GM18507 (cell line): ENCODE results near the gene EXOSC7.
"Not testable (repeated sequence)": the region's sequence is repeated elsewhere in the genome, so short reads cannot be mapped to it uniquely, and the experiment has no call there.

Experiments used
- DNase-seq: peaks from one replicate; pipeline ENCODE4 v3.0.0; 2011; ENCODE audit warnings: low read depth; ENCODE audit not compliant: insufficient read length; ENCODE audit errors: extremely low spot score
- FAIRE-seq: peaks from 2 replicates; lab custom pipeline; 2011; peaks lifted over from hg19 to GRCh38; lab: Jason Lieb, UNC

The EXOSC7 gene

DNA sequence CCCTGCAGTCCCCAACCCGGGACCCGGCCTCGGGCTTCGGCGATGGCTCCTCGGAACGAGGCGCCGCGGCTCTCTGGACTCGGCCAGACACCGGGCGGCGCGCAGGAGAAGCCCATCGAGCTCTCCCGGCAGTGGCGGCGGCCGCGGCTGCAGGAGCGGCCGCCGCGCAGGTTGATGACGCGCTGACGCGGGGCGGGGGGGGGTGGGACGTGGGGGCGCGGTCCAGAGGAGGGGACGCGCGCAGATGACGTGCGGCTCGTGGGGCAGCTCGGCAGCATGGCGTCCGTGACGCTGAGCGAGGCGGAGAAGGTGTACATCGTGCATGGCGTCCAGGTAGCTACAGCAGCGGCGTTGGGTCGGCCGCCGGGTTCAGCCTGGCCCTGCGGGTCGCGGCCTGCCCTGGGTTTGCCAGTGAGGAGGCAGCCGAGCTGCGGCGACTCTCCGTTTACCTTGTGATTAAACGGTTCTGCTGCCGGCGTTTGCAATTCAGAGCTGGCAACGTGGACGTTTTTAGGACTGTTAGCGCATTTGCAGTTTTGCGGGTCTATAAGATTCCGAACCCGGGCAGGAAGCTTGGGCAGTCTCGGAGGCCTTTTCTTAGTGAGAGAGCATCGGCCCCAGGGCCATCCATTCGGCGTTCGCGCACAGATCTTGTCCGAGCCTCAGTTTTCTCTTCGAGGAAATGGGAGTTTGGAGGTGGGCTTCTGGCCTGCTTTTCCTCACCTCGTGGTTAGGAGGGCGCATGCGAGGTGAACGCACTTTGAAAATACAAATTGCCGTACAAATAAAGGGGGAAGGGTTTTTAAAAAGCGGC lies at the start of gene EXOSC7, which contains the start of gene ZDHHC3:
TSS of gene EXOSC7 (plus strand) at position 243 of the 814 bp plus-strand sequence. CDS start at position 277, 34 bp downstream.
TSS of gene ZDHHC3 (minus strand) at position 173 of the 814 bp plus-strand sequence. CDS start 16,738 bp downstream, outside the sequence.
- DNase-seq (peak; percentile 89), FAIRE-seq (peak; percentile 80)

- FAIRE-seq, result no peak
- DNase-seq, result no peak
Observed at GRCh38 chr3:44926921-44927320, 49.1 kb upstream of the EXOSC7 start.

- DNase-seq (no peak), FAIRE-seq (no peak)
Observed at GRCh38 chr3:44927371-44927770, 48.7 kb upstream of the EXOSC7 start.

- FAIRE-seq (no peak), DNase-seq (no peak)
Observed at GRCh38 chr3:44929782-44930181, 46.3 kb upstream of the EXOSC7 start.

DNA sequence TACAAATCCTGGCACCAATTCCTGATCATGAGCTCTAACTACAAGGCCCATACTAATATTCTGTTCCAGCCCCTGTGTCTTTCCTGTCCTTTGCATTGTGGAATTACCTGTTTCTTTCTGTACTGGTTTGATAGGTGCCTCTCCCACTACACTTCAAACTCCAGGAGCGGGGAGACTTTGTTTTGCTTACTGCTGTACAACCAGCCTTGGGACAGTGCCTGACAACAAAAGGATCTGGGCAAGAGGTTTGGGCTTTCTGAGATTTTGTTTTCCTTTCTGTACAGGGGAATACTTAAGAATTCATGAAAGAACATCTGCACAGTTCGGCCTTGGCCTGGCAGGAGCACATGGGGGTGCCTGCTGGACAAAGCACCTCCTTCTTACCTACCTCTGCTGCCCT lies 45.1 kb upstream of the EXOSC7 start:
- DNase-seq (no peak), FAIRE-seq (no peak)

GRCh38 chr3:44931791-44932190 lies 44.3 kb upstream of the EXOSC7 start:
- FAIRE-seq (no peak), DNase-seq (no peak)

GRCh38 chr3:44932271-44932670 lies 43.8 kb upstream of the EXOSC7 start:
- DNase-seq (no peak), FAIRE-seq (no peak)

- FAIRE-seq (no peak), DNase-seq (no peak)
Observed at GRCh38 chr3:44932986-44933944, 42.8 kb upstream of the EXOSC7 start.

- FAIRE-seq (no peak), DNase-seq (no peak)
Observed at GRCh38 chr3:44939581-44940036, 36.4 kb upstream of the EXOSC7 start.

GRCh38 chr3:44942202-44942921 lies 33.7 kb upstream of the EXOSC7 start:
- FAIRE-seq (no peak), DNase-seq (no peak)

GRCh38 chr3:44948239-44948638 lies 27.8 kb upstream of the EXOSC7 start:
- FAIRE-seq, result no peak
- no peak for DNase-seq

GRCh38 chr3:44949770-44950169 lies 26.3 kb upstream of the EXOSC7 start:
- DNase-seq, FAIRE-seq: not testable (repeated sequence)

- FAIRE-seq (no peak), DNase-seq (no peak)
Observed at GRCh38 chr3:44950275-44950734, 25.7 kb upstream of the EXOSC7 start.

- DNase-seq (no peak), FAIRE-seq (no peak)
Observed at GRCh38 chr3:44952689-44953088, 23.4 kb upstream of the EXOSC7 start.

DNA sequence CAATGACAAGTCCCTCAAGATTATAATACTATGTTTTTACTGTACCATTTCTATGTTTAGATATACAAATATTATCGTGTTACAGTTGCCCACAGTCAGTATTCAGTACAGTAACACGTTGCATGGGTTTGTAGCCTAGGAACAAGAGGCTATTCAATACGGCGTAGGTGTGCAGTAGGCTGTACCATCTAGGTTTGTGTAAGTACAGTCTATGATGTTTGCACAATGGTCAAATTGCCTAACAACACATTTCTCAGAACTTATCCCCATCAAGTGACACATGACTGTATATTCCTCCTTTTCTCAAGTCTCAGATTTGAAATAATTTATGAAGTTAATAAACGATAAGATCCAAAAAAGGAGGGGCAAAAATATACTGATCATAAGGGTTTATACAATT lies 21.7 kb upstream of the EXOSC7 start:
- FAIRE-seq, result no peak

DNA sequence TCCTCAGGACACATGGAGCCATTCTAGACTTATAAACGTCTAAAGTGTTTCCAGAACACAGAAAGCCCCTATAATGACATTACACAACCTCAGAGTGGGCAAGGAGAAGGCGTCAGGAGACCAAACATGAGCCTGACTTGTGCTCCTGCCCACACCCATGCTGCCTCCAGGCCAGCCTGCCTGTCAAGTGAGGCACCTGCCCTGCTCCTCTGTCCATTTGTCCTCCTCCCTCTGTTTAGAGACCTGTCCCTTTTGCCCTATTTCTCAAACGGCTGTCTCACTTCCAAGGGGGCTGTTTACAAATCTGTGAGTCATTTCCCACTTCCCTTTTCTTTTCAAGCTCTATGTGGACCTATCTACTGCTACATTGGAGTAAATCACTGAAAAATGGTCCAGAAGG lies 21.1 kb upstream of the EXOSC7 start:
- FAIRE-seq (no peak), DNase-seq (no peak)

More for the DNA sequence above, 21.7 kb upstream of the EXOSC7 start:
- DNase-seq, result no peak

DNA sequence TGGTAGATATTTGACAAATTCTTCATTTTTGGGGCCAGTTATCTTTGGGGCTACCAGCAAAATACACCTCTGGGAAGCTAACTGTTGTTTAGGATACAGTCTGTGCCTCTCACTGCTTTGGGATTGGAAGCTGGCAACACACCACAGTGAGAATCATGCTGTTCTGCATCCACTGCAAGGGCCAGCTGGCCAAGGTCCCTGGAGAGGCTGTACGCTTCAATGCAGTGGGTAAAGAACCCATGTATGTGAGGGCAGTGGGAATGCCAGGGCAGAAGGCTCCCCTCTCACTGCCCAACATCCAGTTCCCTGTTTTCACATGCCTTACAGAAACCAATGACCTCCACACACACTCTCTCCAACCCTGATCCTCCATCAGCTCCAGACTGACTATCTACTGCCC lies 20.1 kb upstream of the EXOSC7 start:
- FAIRE-seq (no peak), DNase-seq (no peak)

DNA sequence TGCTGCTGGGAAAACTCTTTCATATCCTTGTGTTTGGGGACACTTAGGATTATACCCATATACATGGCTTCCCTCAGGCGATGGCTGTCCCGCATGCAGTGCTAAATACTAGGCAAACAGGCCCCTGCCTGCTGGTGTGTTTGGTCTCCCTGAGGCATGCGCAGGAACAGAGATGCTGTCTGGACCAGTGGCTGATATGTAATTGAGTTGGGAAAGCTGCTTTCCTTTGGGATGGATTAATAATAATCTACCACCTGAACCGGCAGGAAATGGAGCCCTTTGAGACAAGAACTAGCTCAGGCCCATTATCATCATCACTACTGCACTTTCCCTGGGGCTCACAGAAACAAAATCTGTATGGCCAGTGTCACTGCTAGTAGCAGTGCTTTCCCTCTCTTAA lies 18.1 kb upstream of the EXOSC7 start:
- DNase-seq (no peak), FAIRE-seq (no peak)

DNA sequence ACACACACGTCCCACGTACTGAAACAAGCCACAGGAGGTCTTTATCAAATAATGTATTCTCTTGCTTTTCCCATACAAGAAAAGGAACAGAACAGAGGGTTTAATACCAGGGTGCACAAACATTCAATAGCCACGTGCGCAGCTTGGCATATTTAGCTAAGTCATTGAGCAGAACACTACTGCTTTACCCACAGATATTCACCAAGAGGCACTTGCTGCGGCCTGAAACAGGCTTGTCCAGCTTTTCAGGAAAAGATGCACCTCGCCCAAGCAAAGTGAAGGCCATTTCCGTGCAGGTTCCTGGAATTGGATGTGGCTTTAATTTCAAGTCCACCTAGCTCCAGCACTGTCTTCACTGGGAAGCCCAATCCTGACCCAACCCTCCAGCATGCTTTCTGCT lies 17.7 kb upstream of the EXOSC7 start:
- DNase-seq (no peak), FAIRE-seq (no peak)
